HCT116 (cell line): Measurements from ENCODE around the gene MAP3K7CL. TPM values are rescaled to one million over a fixed set of nuclear protein-coding genes. Genes with fewer than 3 reads are reported as not detected.

Experiments used
- ATAC-seq: fragments of 200-7000 bp; cut with Tn5 transposase; 2 replicates; pipeline ENCODE4 v1.9.1; 2020; ENCODE audit warnings: mild to moderate bottlenecking, moderate library complexity
- BruUV-seq: library from RNA; stranded (reverse); fragments of 400-500 nt; replicated peaks from 2 replicates; lab custom pipeline; 2021; lab: Mats Ljungman, UMichigan
- CTCF ChIA-PET: fragments of 300-600 bp; sonication (Branson Sonifier 250); formaldehyde crosslinking; loops from one replicate; lab custom pipeline; 2021; ENCODE audit warnings: antibody characterized with exemption; lab: Charles Lee
- POLR2A ChIA-PET: fragments of 300-600, 350-600 bp; sonication (Branson Sonifier 250); formaldehyde crosslinking; loops from one replicate; lab custom pipeline; 2021; ENCODE audit warnings: antibody characterized with exemption; lab: Charles Lee
- RAD21 ChIA-PET, 2 experiments: fragments of 300-600 bp; sonication (Branson Sonifier 250); formaldehyde crosslinking; loops; one replicate each; lab custom pipeline; 2023; ENCODE audit warnings: low total read pairs in 2 of 2; ENCODE audit not compliant: uncharacterized antibody in 2 of 2, unreplicated experiment in 2 of 2, low non-redundant PET in 1 of 2; lab: Charles Lee
- DNase-seq: peaks from one replicate; pipeline ENCODE4 v3.0.0-alpha.2; 2010; ENCODE audit warnings: low read depth, low spot score
- H2AFZ ChIP-seq: fragments of 200-600 bp; shearing (Covaris generic), sonication (generic); 2 replicates; pipeline ENCODE4 v1.6.1; 2017; ENCODE audit warnings: low read depth, mixed run types, mixed read lengths, antibody characterized with exemption, low read length; ENCODE audit not compliant: poor library complexity, severe bottlenecking
- H3K27ac ChIP-seq: 2 replicates; pipeline ENCODE4 v1.5.1; 2012; ENCODE audit warnings: low read depth, low read length
- H3K27me3 ChIP-seq: fragments of 200-600 bp; sonication (generic); 2 replicates; pipeline ENCODE4 v1.6.1; 2016; ENCODE audit warnings: mixed run types, low read length, mixed read lengths; ENCODE audit not compliant: insufficient read depth
- H3K36me3 ChIP-seq, 2 experiments: fragments of 200-500 bp in 1 of 2; fragments of 200-600 bp in 1 of 2; sonication (Bioruptor generic) in 1 of 2; sonication (generic) in 1 of 2; 2 replicates each; pipeline versions ENCODE4 v1.5.1 to v1.6.1; 2014 to 2016; ENCODE audit warnings: low read length in 2 of 2, inconsistent platforms in 1 of 2, mixed read lengths in 1 of 2, mixed run types in 1 of 2; ENCODE audit not compliant: insufficient read depth in 2 of 2, control insufficient read depth in 1 of 2
- H3K4me1 ChIP-seq, 2 experiments: fragments of 200-600 bp in 1 of 2; sonication (generic) in 1 of 2; 2 replicates each; pipeline versions ENCODE4 v1.5.1 to v1.6.1; 2012 to 2017; ENCODE audit warnings: low read length in 2 of 2, inconsistent platforms in 1 of 2, mild to moderate bottlenecking in 1 of 2, mixed read lengths in 1 of 2, mixed run types in 1 of 2, moderate library complexity in 1 of 2; ENCODE audit not compliant: insufficient read depth in 2 of 2, control insufficient read depth in 1 of 2
- H3K4me2 ChIP-seq: fragments of 200-600 bp; sonication (generic); 2 replicates; pipeline ENCODE4 v1.6.1; 2017; ENCODE audit warnings: mixed run types, low read length, mixed read lengths
- H3K4me3 ChIP-seq, 2 experiments: fragments of 200-600 bp in 1 of 2; sonication (generic) in 1 of 2; replicated peaks in 1 of 2; 2 replicates each; pipeline ENCODE4 v1.5.1; 2011 to 2016; ENCODE audit warnings: low read length in 2 of 2, control low read depth in 1 of 2, low read depth in 1 of 2, mild to moderate bottlenecking in 1 of 2, mixed read lengths in 1 of 2, mixed run types in 1 of 2
- H3K79me2 ChIP-seq: fragments of 200-600 bp; sonication (generic); 2 replicates; pipeline ENCODE4 v1.6.1; 2017; ENCODE audit warnings: mild to moderate bottlenecking, mixed run types, low read length, moderate library complexity, mixed read lengths; ENCODE audit not compliant: insufficient read depth
- H3K9ac ChIP-seq: fragments of 200-600 bp; sonication (generic); 2 replicates; pipeline ENCODE4 v1.6.1; 2016; ENCODE audit warnings: low read length, mixed read lengths
- H3K9me2 ChIP-seq: fragments of 200-600 bp; sonication (generic), shearing (Covaris generic); 2 replicates; pipeline ENCODE4 v1.6.1; 2017; ENCODE audit warnings: mixed run types, mild to moderate bottlenecking, moderate library complexity; ENCODE audit not compliant: insufficient read depth
- H3K9me3 ChIP-seq, 2 experiments: fragments of 200-500 bp in 1 of 2; fragments of 200-600 bp in 1 of 2; sonication (Bioruptor generic) in 1 of 2; sonication (generic) in 1 of 2; 2 replicates each; pipeline ENCODE4 v1.6.1; 2014 to 2017; ENCODE audit warnings: low read length in 2 of 2, mixed read lengths in 2 of 2, inconsistent platforms in 1 of 2, low read depth in 1 of 2, mild to moderate bottlenecking in 1 of 2, mixed run types in 1 of 2, moderate library complexity in 1 of 2; ENCODE audit not compliant: control insufficient read depth in 1 of 2, insufficient read depth in 1 of 2
- H4K20me1 ChIP-seq: fragments of 200-600 bp; sonication (generic), shearing (Covaris generic); 2 replicates; pipeline ENCODE4 v1.6.1; 2017; ENCODE audit warnings: mixed run types, mild to moderate bottlenecking, moderate library complexity; ENCODE audit not compliant: insufficient read depth
- CBX3 ChIP-seq: IDR thresholded peaks from 2 replicates; pipeline ENCODE4 v1.6.1; 2012; ENCODE audit warnings: low read depth
- CEBPB ChIP-seq: IDR thresholded peaks from 2 replicates; pipeline ENCODE4 v1.6.1; 2012; ENCODE audit warnings: low read depth
- EGR1 ChIP-seq: IDR thresholded peaks from 2 replicates; pipeline ENCODE4 v1.6.1; 2012; ENCODE audit warnings: low read depth
- ELF1 ChIP-seq: IDR thresholded peaks from 2 replicates; pipeline ENCODE4 v1.6.1; 2012; ENCODE audit warnings: low read depth, borderline replicate concordance
- EZH2 ChIP-seq: fragments of 200-600 bp; sonication (generic); IDR thresholded peaks from 2 replicates; pipeline ENCODE4 v1.6.1; 2017; ENCODE audit warnings: antibody characterized with exemption, mixed run types
- EZH2phosphoT487 ChIP-seq: fragments of 200-600 bp; IDR thresholded peaks from 2 replicates; pipeline ENCODE4 v1.6.1; 2018; ENCODE audit warnings: antibody characterized with exemption, borderline replicate concordance
- FOSL1 ChIP-seq: IDR thresholded peaks from 2 replicates; pipeline ENCODE4 v1.6.1; 2012; ENCODE audit warnings: low read depth
- MAX ChIP-seq: IDR thresholded peaks from 2 replicates; pipeline ENCODE4 v1.6.1; 2012
- POLR2A ChIP-seq: IDR thresholded peaks from 2 replicates; pipeline ENCODE4 v1.7.0; 2011; ENCODE audit warnings: borderline replicate concordance; ENCODE audit not compliant: insufficient read depth, insufficient read length; ENCODE audit errors: extremely low read depth
- RAD21 ChIP-seq: IDR thresholded peaks from 2 replicates; pipeline ENCODE4 v1.6.1; 2012; ENCODE audit warnings: low read depth, mild to moderate bottlenecking
- SIN3A ChIP-seq: IDR thresholded peaks from 2 replicates; pipeline ENCODE4 v1.6.1; 2012; ENCODE audit warnings: low read depth
- SRF ChIP-seq: IDR thresholded peaks from 2 replicates; pipeline ENCODE4 v1.6.1; 2012; ENCODE audit warnings: low read depth
- TCF7L2 ChIP-seq: IDR thresholded peaks from 2 replicates; pipeline ENCODE4 v1.7.0; 2011; ENCODE audit warnings: borderline replicate concordance, inconsistent platforms; ENCODE audit not compliant: insufficient read depth, insufficient read length; ENCODE audit errors: extremely low read depth
- YY1 ChIP-seq: IDR thresholded peaks from 2 replicates; pipeline ENCODE4 v1.6.1; 2011; ENCODE audit warnings: low read length, low read depth, moderate library complexity, mild to moderate bottlenecking; ENCODE audit not compliant: insufficient replicate concordance; ENCODE audit errors: extremely low read depth
- ZBTB33 ChIP-seq: IDR thresholded peaks from 2 replicates; pipeline ENCODE4 v1.6.1; 2011; ENCODE audit warnings: mild to moderate bottlenecking, low read length, moderate library complexity; ENCODE audit not compliant: insufficient replicate concordance; ENCODE audit errors: extremely low read depth
- ZFX ChIP-seq: fragments of 450-650 bp; IDR thresholded peaks from 2 replicates; pipeline ENCODE4 v1.6.1; 2017
- intact Hi-C: fragments of 100-400 bp; cut with micrococcal nuclease; formaldehyde crosslinking; loops from 2 replicates; pipeline ENCODE4 v1.10.0; 2022
- total RNA-seq: library from RNA; stranded (reverse); gene quantifications from one replicate; pipeline ENCODE4 v1.2.1, GENCODE V29; 2021; ENCODE audit not compliant: unreplicated experiment
- TF ChIP-seq, protein P1 (sequence below), 3 experiments: fragments of 200-600 bp in 1 of 3; sonication (generic) in 1 of 3; IDR thresholded peaks in 2 of 3; conservative IDR thresholded peaks in 1 of 3; 2 replicates each; pipeline ENCODE4 v1.5.1; 2012 to 2017; ENCODE audit warnings: low read depth in 2 of 3, low read length in 2 of 3, antibody characterized with exemption in 1 of 3, borderline replicate concordance in 1 of 3, control low read depth in 1 of 3, mild to moderate bottlenecking in 1 of 3, mixed read lengths in 1 of 3, mixed run types in 1 of 3, moderate library complexity in 1 of 3; ENCODE audit not compliant: insufficient read depth in 1 of 3
- TF ChIP-seq, protein P2 (sequence below): IDR thresholded peaks from 2 replicates; pipeline ENCODE4 v1.6.1; 2012

The MAP3K7CL gene
- total RNA-seq, 1 experiment from 2014 or later: 0.57 TPM

DNA sequence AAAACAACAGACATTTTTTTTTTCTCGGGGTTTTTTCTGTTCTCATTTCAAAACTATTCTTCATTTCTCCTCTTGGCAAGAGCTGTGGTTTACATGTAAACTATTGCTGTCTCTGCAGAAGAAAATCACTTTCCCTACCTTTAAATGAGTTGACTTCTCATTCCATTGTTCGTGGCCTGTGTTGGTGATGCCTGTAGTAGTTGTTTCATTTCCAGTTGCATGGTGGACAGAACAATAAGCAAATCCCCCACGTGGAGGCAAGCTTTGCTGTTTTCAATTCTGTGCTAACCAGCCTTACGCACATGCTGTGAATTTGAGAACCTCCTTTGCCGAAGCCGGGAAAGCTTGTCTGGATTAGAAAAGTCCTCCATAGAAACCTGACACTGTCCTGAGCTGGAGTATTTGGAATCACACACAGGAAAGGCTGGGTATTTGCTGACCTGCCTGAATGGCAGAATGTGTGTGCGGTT, 26.2 kb upstream of the MAP3K7CL start:
- Histone ChIP-seq H3K9me3 (no peaks in the 10 kb centered on the region), H3K4me2 (no peak overlapping the region), H3K9me2 (no peaks in the 10 kb centered on the region), H3K4me1 (peaks cover 0 to 6% of the 10 kb centered on the region in 2 experiments; a peak in 1 of 4 replicates), H3K27ac (no peak overlapping the region), H3K9ac (no peak overlapping the region), H3K4me3 (no peak overlapping the region), H3K79me2 (no peaks in the 10 kb centered on the region), H3K27me3 (no peaks in the 10 kb centered on the region), H2AFZ (no peak overlapping the region), H3K36me3 (no peaks in the 10 kb centered on the region), H4K20me1 (no peaks in the 10 kb centered on the region)
- DNase-seq: no peak
- BruUV-seq: no TSS peak
- ChIA-PET RAD21 (no interaction called here), POLR2A (no interaction called here), CTCF (interaction anchor here (0.7 to 1.3 kb wide), 2 partner anchors 15 to 244 kb away, joined by 3 read pairs; no protein-coding TSS in a partner anchor)
- intact Hi-C loops: no loop called here
- no peak for ATAC-seq
- TF ChIP-seq CBX3 (no peak), ELF1 (no peak), EZH2phosphoT487 (no peak), MAX (no peak), SRF (no peak), EZH2 (no peak), TCF7L2 (no peak), CEBPB (no peak), EGR1 (no peak), SIN3A (no peak), ZBTB33 (no peak), ZFX (no peak), POLR2A (no peak), RAD21 (no peak), YY1 (no peak), FOSL1 (no peak)
- TF ChIP-seq, protein P1, sequence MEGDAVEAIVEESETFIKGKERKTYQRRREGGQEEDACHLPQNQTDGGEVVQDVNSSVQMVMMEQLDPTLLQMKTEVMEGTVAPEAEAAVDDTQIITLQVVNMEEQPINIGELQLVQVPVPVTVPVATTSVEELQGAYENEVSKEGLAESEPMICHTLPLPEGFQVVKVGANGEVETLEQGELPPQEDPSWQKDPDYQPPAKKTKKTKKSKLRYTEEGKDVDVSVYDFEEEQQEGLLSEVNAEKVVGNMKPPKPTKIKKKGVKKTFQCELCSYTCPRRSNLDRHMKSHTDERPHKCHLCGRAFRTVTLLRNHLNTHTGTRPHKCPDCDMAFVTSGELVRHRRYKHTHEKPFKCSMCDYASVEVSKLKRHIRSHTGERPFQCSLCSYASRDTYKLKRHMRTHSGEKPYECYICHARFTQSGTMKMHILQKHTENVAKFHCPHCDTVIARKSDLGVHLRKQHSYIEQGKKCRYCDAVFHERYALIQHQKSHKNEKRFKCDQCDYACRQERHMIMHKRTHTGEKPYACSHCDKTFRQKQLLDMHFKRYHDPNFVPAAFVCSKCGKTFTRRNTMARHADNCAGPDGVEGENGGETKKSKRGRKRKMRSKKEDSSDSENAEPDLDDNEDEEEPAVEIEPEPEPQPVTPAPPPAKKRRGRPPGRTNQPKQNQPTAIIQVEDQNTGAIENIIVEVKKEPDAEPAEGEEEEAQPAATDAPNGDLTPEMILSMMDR (IDR thresholded peaks at IDR 0.05 in 2 of 3, conservative IDR thresholded peaks at IDR 0.05 in 1 of 3; ENCODE audit: borderline replicate concordance in 1 of 3, insufficient read depth in 1 of 3, low read depth in 2 of 3, low read length in 2 of 3): no peak
- TF ChIP-seq, protein P2, sequence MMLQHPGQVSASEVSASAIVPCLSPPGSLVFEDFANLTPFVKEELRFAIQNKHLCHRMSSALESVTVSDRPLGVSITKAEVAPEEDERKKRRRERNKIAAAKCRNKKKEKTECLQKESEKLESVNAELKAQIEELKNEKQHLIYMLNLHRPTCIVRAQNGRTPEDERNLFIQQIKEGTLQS: no peak
